Esophagus squamous epithelium (tissue), 5 donors: ENCODE data around the gene NUDT12. TPM values are rescaled to one million over a fixed set of nuclear protein-coding genes. Genes with fewer than 3 reads are reported as not detected.

Experiments used
- DNase-seq: peaks from one replicate; lab custom pipeline; 2025; lab: John Stamatoyannopoulos, UW
- H3K27ac ChIP-seq, 4 donors: fragments of 200-600 bp; sonication (generic); one replicate each; pipeline ENCODE4 v1.5.1; 2016 to 2019; ENCODE audit warnings: mild to moderate bottlenecking in 1 of 4
- H3K27me3 ChIP-seq, 4 donors: fragments of 200-600 bp; sonication (generic); 1 replicate in 3 of 4; 2 replicates in 1 of 4; pipeline versions ENCODE4 v1.5.1 to v1.6.0; 2017 to 2021; ENCODE audit warnings: antibody characterized with exemption in 1 of 4
- H3K36me3 ChIP-seq, 3 donors: fragments of 200-600 bp; sonication (generic); one replicate each; pipeline ENCODE4 v1.5.1; 2016 to 2019
- H3K4me1 ChIP-seq, 3 donors: fragments of 200-600 bp; sonication (generic); one replicate each; pipeline ENCODE4 v1.5.1; 2017 to 2019
- H3K4me3 ChIP-seq, 4 donors: fragments of 200-600 bp; sonication (generic); 1 replicate in 3 of 4; 2 replicates in 1 of 4; pipeline ENCODE4 v1.5.1; 2016 to 2019; ENCODE audit warnings: mild to moderate bottlenecking in 2 of 4, moderate library complexity in 1 of 4
- H3K9me3 ChIP-seq, 3 donors: fragments of 200-600 bp; sonication (generic); one replicate each; pipeline ENCODE4 v1.5.1; 2016 to 2019
- CTCF ChIP-seq, 6 experiments: fragments of 450-650 bp in 4 of 6; fragments of 200-600 bp in 2 of 6; sonication (generic) in 2 of 6; IDR thresholded peaks; one replicate each; pipeline ENCODE4 v1.5.1; 2016 to 2019; ENCODE audit warnings: antibody characterized with exemption in 6 of 6, mild to moderate bottlenecking in 4 of 6, moderate library complexity in 4 of 6
- POLR2A ChIP-seq, 4 donors: fragments of 450-650 bp; IDR thresholded peaks; one replicate each; pipeline ENCODE4 v1.6.1; 2017; ENCODE audit warnings: antibody characterized with exemption in 4 of 4, mild to moderate bottlenecking in 4 of 4, moderate library complexity in 3 of 4
- WGBS, 2 donors: methylation state at CpG; one replicate each; pipeline ENCODE4 v1.1.5; 2018; 5-methylcytosine and 5-hydroxymethylcytosine counted together
- intact Hi-C: fragments of 100-400 bp; cut with DNase I; formaldehyde crosslinking; loops from one replicate; pipeline ENCODE4 v1.15.0; 2022
- total RNA-seq, 4 donors: library from RNA; depleted of rRNA; stranded (reverse); fragments of >200 nt; gene quantifications; one replicate each; pipeline ENCODE4 v1.1.0, GENCODE V29; 2016
- donor health status: DM: yes; HTN: yes; CAD: no.

The NUDT12 gene
- total RNA-seq, 4 donors from 2014 or later: 6.8 to 12.3 (median 9.9) TPM

GRCh38 chr5:103600086-103600485, 37.5 kb upstream of the NUDT12 start:
- 27 to 33% methylated on average over 1 of the region's 1 CpG for WGBS, 2 donors
- H3K27ac ChIP-seq: no peak overlapping the region
- H3K36me3 ChIP-seq: no peaks in the 10 kb centered on the region
- no peaks in the 10 kb centered on the region for H3K27me3 ChIP-seq
- no peak overlapping the region for H3K4me3 ChIP-seq
- no peaks in the 10 kb centered on the region for H3K9me3 ChIP-seq
- intact Hi-C loops: no loop called here
- H3K4me1 ChIP-seq: no peaks in the 10 kb centered on the region
- TF ChIP-seq CTCF (IDR thresholded peaks at IDR 0.05) (no peak), POLR2A (IDR thresholded peaks at IDR 0.05) (no peak)
- no peak for DNase-seq

- H3K27me3 ChIP-seq: no peaks in the 10 kb centered on the region
- no peak overlapping the region for H3K27ac ChIP-seq
- intact Hi-C loops: no loop called here
- H3K9me3 ChIP-seq: no peaks in the 10 kb centered on the region
- H3K4me3 ChIP-seq: no peak overlapping the region
- WGBS, 2 donors: 75 to 79% methylated on average over 3 of the region's 3 CpGs
- no peaks in the 10 kb centered on the region for H3K4me1 ChIP-seq
- TF ChIP-seq CTCF (IDR thresholded peaks at IDR 0.05): no peak
- no peak for TF ChIP-seq POLR2A (IDR thresholded peaks at IDR 0.05)
- no peak for DNase-seq
- no peaks in the 10 kb centered on the region for H3K36me3 ChIP-seq
Observed at GRCh38 chr5:103598997-103599566, 36.5 kb upstream of the NUDT12 start.

GRCh38 chr5:103590221-103590620, 27.6 kb upstream of the NUDT12 start:
- WGBS, 2 donors: 62 to 85% methylated on average over 3 of the region's 3 CpGs
- no peak overlapping the region for H3K4me3 ChIP-seq

GRCh38 chr5:103589776-103590175, 27.2 kb upstream of the NUDT12 start:
- no peak overlapping the region for H3K27ac ChIP-seq
- intact Hi-C loops: no loop called here
- no peaks in the 10 kb centered on the region for H3K9me3 ChIP-seq
- H3K4me3 ChIP-seq: no peak overlapping the region
- no peaks in the 10 kb centered on the region for H3K27me3 ChIP-seq
- 70 to 75% methylated on average over 3 of the region's 3 CpGs for WGBS, 2 donors
- TF ChIP-seq POLR2A (IDR thresholded peaks at IDR 0.05) (no peak), CTCF (IDR thresholded peaks at IDR 0.05) (no peak)
- no peaks in the 10 kb centered on the region for H3K36me3 ChIP-seq
- H3K4me1 ChIP-seq: no peaks in the 10 kb centered on the region
- DNase-seq: no peak

More at GRCh38 chr5:103590221-103590620, 27.6 kb upstream of the NUDT12 start:
- no peaks in the 10 kb centered on the region for H3K4me1 ChIP-seq
- no peaks in the 10 kb centered on the region for H3K9me3 ChIP-seq
- intact Hi-C loops: no loop called here
- H3K36me3 ChIP-seq: no peaks in the 10 kb centered on the region
- H3K27me3 ChIP-seq: no peaks in the 10 kb centered on the region
- no peak for TF ChIP-seq CTCF (IDR thresholded peaks at IDR 0.05)
- no peak for TF ChIP-seq POLR2A (IDR thresholded peaks at IDR 0.05)
- H3K27ac ChIP-seq: no peak overlapping the region
- no peak for DNase-seq

- no peak for DNase-seq
- Histone ChIP-seq H3K27me3 (no peaks in the 10 kb centered on the region), H3K4me3 (no peak overlapping the region), H3K4me1 (no peaks in the 10 kb centered on the region), H3K27ac (no peak overlapping the region), H3K36me3 (no peaks in the 10 kb centered on the region), H3K9me3 (no peaks in the 10 kb centered on the region)
- TF ChIP-seq POLR2A (IDR thresholded peaks at IDR 0.05) (no peak), CTCF (IDR thresholded peaks at IDR 0.05) (no peak)
- intact Hi-C loops: no loop called here
- WGBS, 2 donors: 30 to 38% methylated on average over 3 of the region's 3 CpGs
Observed at GRCh38 chr5:103589357-103589756, 26.8 kb upstream of the NUDT12 start.
